Hepatocyte (in vitro differentiated cells): ENCODE measurements around the gene HSPB6. TPM values are rescaled to one million over a fixed set of nuclear protein-coding genes. Genes with fewer than 3 reads are reported as not detected.

ENCODE experiments used
- DNase-seq: peaks from one replicate; pipeline ENCODE4 v3.0.0-alpha.2; 2016; ENCODE audit warnings: low spot score
- H2AFZ ChIP-seq: fragments of 200-600 bp; sonication (generic); 2 replicates; pipeline ENCODE4 v1.6.0; 2016; ENCODE audit warnings: antibody characterized with exemption, mild to moderate bottlenecking
- H3K27ac ChIP-seq: fragments of 200-600 bp; sonication (generic); 2 replicates; pipeline ENCODE4 v1.5.1; 2016; ENCODE audit warnings: mild to moderate bottlenecking
- H3K27me3 ChIP-seq: fragments of 200-600 bp; sonication (generic); 2 replicates; pipeline ENCODE4 v1.6.1; 2016
- H3K36me3 ChIP-seq: fragments of 200-600 bp; sonication (generic); replicated peaks from 2 replicates; pipeline ENCODE4 v1.5.1; 2016; ENCODE audit warnings: low read depth; ENCODE audit not compliant: insufficient read depth
- H3K4me1 ChIP-seq: fragments of 200-600 bp; sonication (generic); 2 replicates; pipeline ENCODE4 v1.5.1; 2016; ENCODE audit warnings: mild to moderate bottlenecking, moderate library complexity; ENCODE audit not compliant: insufficient read depth
- H3K4me2 ChIP-seq: fragments of 200-600 bp; sonication (generic); 2 replicates; pipeline ENCODE4 v1.6.0; 2016
- H3K4me3 ChIP-seq: fragments of 200-600 bp; sonication (generic); 2 replicates; pipeline ENCODE4 v1.5.1; 2016; ENCODE audit warnings: mild to moderate bottlenecking
- H3K79me2 ChIP-seq: fragments of 200-600 bp; sonication (generic); 2 replicates; pipeline ENCODE4 v1.6.0; 2017; ENCODE audit warnings: mild to moderate bottlenecking
- H3K9me2 ChIP-seq: fragments of 200-600 bp; sonication (generic); replicated peaks from 2 replicates; pipeline ENCODE4 v1.6.0; 2017; ENCODE audit warnings: mild to moderate bottlenecking; ENCODE audit not compliant: insufficient read depth
- H3K9me3 ChIP-seq: fragments of 200-600 bp; sonication (generic); 2 replicates; pipeline ENCODE4 v1.5.1; 2016; ENCODE audit warnings: low read depth, mild to moderate bottlenecking
- H4K20me1 ChIP-seq: fragments of 200-600 bp; sonication (generic); 2 replicates; pipeline ENCODE4 v1.6.0; 2016; ENCODE audit warnings: mild to moderate bottlenecking; ENCODE audit not compliant: insufficient read depth, poor library complexity, severe bottlenecking
- CTCF ChIP-seq: fragments of 200-600 bp; sonication (generic); IDR thresholded peaks from 2 replicates; pipeline ENCODE4 v1.5.1; 2016; ENCODE audit warnings: antibody characterized with exemption, mild to moderate bottlenecking; ENCODE audit not compliant: poor library complexity
- EZH2 ChIP-seq: fragments of 200-600 bp; sonication (generic); IDR thresholded peaks from 2 replicates; pipeline ENCODE4 v1.6.1; 2016; ENCODE audit warnings: antibody characterized with exemption, mild to moderate bottlenecking, borderline replicate concordance
- EZH2phosphoT487 ChIP-seq: fragments of 200-600 bp; sonication (generic); IDR thresholded peaks from one replicate; pipeline ENCODE4 v1.6.1; 2018; ENCODE audit warnings: antibody characterized with exemption, mild to moderate bottlenecking, low read depth, moderate library complexity; ENCODE audit not compliant: unreplicated experiment, severe bottlenecking
- WGBS: methylation state at CpG from one replicate; pipeline ENCODE4 v1.1.6; 2016; ENCODE audit warnings: low lambda C conversion rate; ENCODE audit errors: missing lambda C conversion rate; 5-methylcytosine and 5-hydroxymethylcytosine counted together
- polyA plus RNA-seq: library from polyadenylated mRNA; unstranded; fragments of >200 nt; fragmentation: Nextera tagmentation; extraction: Ambion mirVana; gene quantifications from 2 replicates; pipeline ENCODE4 v1.2.1, GENCODE V29; 2016
- total RNA-seq: library from RNA; depleted of rRNA; stranded (reverse); fragments of >200 nt; gene quantifications from 2 replicates; pipeline ENCODE4 v1.2.3, GENCODE V29; 2014

Gene HSPB6
- total and polyA plus RNA-seq, 2 experiments from 2014 or later = 7.1 to 235 TPM

DNA sequence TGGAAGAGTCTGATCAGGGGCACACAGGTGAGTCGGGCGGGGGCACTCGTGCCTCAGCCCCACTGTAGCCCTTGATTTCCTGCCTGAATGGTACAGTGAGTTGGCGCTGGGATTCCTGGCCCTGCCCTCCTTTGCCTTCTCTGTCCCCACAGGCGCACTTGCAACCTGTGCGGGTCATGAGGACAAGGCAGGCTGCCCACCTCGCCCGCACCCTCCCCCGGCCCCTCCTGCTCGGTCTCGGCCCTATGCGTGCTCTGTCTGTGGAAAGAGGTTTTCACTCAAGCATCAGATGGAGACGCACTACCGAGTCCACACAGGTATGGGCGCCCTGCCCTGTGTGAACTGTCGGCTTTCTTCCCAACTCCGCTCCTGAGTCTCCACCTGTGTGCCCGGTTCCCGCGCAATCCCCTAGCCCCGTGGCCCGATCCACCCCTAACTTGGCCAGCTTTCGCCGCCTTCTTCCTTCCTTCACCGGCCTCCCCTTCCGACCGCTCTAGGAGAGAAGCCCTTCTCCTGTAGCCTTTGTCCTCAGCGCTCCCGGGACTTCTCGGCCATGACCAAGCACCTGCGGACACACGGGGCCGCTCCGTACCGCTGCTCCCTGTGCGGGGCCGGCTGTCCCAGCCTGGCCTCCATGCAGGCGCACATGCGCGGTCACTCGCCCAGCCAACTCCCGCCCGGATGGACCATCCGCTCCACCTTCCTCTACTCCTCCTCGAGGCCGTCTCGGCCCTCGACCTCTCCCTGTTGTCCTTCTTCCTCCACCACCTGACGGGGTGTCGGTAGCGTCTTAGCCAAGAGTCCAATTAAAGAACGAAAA, 40.6 kb downstream of the HSPB6 start:
- no peak for TF ChIP-seq EZH2phosphoT487
- no peak for TF ChIP-seq CTCF
- Histone ChIP-seq H3K4me1 (peaks cover 15% of the 10 kb centered on the region), H3K36me3 (no peaks in the 10 kb centered on the region), H4K20me1 (peaks cover 18% of the 10 kb centered on the region), H3K9me3 (no peaks in the 10 kb centered on the region), H2AFZ (peak overlapping the region; percentile 81), H3K4me3 (peak overlapping the region; percentile 43), H3K27me3 (no peaks in the 10 kb centered on the region), H3K27ac (peak overlapping the region; percentile 89), H3K9me2 (no peaks in the 10 kb centered on the region), H3K4me2 (peak overlapping the region; percentile 89), H3K79me2 (peaks cover 38% of the 10 kb centered on the region)
- 4% methylated on average over 44 of the region's 52 CpGs for WGBS
- peak; percentile 80 for DNase-seq

GRCh38 chr19:35715355-35715809, 41.4 kb downstream of the HSPB6 start:
- H3K79me2 ChIP-seq = peaks cover 30% of the 10 kb centered on the region
- peak overlapping the region; percentile 89 for H3K4me2 ChIP-seq
- peaks cover 17% of the 10 kb centered on the region for H4K20me1 ChIP-seq
- 85% methylated on average over 7 of the region's 7 CpGs for WGBS
- no peaks in the 10 kb centered on the region for H3K9me2 ChIP-seq
- TF ChIP-seq EZH2phosphoT487 = no peak
- TF ChIP-seq EZH2 = no peak
- TF ChIP-seq CTCF = no peak
- H3K27me3 ChIP-seq = no peaks in the 10 kb centered on the region
- DNase-seq = no peak
- H3K36me3 ChIP-seq = no peaks in the 10 kb centered on the region
- H2AFZ ChIP-seq = no peak overlapping the region
- H3K4me1 ChIP-seq = peaks cover 15% of the 10 kb centered on the region
- no peaks in the 10 kb centered on the region for H3K9me3 ChIP-seq
- peak overlapping the region; percentile 43 for H3K4me3 ChIP-seq
- H3K27ac ChIP-seq = no peak overlapping the region

- H3K9me3 ChIP-seq = no peaks in the 10 kb centered on the region
- H3K4me3 ChIP-seq = no peak overlapping the region
- H3K4me2 ChIP-seq = no peak overlapping the region
- no peak overlapping the region for H3K27ac ChIP-seq
- peaks cover 15% of the 10 kb centered on the region for H3K4me1 ChIP-seq
- H3K79me2 ChIP-seq = peaks cover 24% of the 10 kb centered on the region
- peaks cover 12% of the 10 kb centered on the region for H4K20me1 ChIP-seq
- H3K27me3 ChIP-seq = no peaks in the 10 kb centered on the region
- H3K9me2 ChIP-seq = no peaks in the 10 kb centered on the region
- 76% methylated on average over 14 of the region's 14 CpGs for WGBS
- DNase-seq = no peak
- H2AFZ ChIP-seq = no peak overlapping the region
- no peak for TF ChIP-seq CTCF
- TF ChIP-seq EZH2phosphoT487 = no peak
- TF ChIP-seq EZH2 = no peak
- no peaks in the 10 kb centered on the region for H3K36me3 ChIP-seq
Observed at GRCh38 chr19:35714601-35715354, 42.1 kb downstream of the HSPB6 start.
